ENCODE results near the gene CPN1.

The CPN1 gene

DNA sequence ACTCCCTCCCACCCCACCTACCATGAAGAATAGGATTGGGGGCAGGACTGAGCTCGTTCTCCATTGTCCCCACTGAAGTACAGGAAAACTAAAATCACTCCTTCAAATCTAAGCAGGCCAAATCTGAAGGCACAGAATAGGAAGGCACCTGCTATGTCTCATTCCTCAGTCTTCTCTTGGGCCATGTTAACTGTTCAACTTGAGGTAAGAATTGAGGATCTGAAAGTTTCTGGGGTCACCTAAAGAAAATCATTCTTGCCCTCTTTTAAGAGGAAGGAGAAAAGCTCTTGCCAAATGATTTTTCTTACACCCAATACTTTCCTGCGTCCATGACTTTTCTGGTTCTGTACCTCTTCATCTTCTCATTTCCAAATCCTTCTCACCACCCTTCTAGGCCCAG is 4.9 kb downstream of the CPN1 start:
- no peak for DNase-seq

DNA sequence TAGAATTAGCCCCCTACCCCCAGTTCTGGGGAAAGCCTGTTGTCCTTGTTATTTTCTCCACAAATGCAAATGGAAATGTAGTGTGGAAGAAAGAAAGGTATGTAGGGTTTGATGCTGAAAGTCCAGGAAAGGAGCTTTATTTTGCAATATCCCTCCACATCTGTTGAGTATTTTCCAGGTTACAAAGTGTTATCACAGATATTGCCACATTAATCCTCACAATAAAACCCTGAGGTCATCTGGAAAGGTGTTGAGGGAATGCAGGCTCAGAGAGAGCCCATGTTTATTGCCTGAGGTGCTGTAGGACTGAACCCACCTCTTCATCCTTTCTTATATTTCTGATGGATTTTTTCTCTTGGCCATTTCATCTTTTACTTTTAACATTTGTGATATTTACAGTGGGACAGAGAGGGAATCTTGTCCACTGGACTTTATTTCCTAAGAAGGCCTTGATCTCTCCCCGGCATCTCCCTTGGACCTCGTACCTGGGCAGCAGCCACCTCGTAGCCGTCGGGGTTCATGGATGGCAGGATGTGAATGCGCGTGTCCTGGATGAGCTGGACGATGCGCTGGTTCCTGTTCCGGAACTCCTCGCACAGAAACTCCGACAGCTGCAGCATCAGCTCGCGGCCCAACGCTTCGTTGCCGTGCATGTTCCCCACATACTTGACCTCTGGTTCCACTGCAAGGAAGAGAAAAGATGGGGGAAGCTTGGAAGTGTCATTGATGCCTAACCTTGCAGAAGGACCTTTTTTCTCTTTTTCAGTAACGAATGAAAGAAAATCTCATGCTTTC is 6.0 kb downstream of the CPN1 start:
- no peak for DNase-seq

DNA sequence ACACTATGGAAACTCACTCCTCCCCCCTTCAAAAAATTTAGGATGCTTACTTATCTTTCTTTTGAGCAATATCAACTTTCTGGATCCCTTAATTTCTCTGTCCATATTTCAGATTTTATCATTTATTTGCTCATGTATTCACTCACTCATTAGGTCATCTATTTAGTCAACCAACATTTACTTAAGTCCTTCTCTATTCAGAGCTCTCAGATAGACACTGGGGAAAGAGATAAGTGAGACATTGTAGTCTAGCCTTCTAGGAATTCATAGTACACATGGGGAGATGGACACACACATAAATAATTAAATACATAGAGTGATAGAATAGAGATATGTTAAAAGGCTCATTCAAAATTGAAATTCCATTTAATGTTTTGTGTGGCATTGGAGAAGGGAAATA is 9.2 kb downstream of the CPN1 start:
- DNase-seq = no peak

DNA sequence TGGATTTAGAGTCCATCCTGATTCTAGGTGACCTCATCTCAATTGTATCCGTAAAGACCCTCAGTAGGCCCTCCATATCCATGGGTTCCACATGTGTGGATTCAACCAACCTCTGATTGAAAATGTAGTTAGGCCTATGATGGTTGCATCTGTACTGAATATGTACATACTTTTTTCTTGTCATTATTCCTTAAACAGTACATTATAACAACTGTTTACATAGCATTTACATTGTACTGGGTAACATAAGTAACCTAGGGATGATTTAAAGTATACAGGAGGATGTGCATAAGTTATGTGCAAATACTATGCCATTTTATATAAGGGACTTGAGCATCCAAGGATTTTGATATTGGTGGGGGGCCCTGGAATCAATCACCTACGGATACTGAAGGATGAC is 10.1 kb downstream of the CPN1 start:
- no peak for DNase-seq

DNA sequence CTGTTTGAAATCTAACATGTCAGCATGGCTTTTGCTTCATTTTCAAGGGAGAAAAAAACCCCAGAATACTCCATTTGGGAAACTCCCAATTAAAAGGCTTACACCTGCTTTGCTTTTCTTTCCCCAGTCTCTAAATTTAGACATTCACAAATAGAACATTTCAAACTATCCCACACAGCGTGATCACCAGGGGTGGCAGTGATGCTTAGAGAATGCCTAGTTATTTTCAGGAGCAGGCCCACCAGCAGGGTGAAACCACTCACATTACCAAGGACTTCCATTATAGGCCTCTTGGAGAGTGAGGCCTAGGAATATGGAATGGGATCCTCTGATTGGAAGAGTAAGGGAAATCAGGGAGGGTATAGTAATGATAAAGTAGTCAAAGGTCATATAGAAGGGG is 14.2 kb downstream of the CPN1 start:
- DNase-seq = no peak

DNA sequence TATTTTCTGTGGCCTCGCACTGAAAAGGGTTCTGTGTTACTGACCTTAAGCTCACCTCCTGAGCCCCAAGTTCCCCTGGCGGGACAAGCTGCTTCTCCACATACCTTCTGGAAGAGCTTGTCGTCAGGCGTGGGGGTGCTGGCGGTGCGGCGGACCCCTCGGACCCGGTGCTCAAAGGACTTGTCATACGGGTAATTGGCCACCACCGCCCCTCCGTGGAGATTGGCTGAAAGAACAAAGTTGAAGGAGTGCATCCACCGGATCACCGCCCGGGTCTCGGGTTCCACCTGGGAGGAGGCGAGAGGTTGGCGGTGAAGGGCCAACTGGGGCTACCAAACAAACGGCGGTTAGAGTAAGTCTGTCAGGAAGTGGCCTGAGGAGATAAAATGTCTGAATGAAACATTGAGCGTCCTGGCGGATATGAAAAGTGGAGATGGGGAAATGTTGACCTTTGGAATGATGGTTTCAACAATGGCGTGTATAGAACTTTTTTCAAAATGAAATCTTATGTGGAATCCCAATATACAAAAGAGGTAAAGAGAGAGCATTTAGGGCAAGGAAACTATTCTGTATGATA is 16.5 kb downstream of the CPN1 start:
- DNase-seq = no peak

DNA sequence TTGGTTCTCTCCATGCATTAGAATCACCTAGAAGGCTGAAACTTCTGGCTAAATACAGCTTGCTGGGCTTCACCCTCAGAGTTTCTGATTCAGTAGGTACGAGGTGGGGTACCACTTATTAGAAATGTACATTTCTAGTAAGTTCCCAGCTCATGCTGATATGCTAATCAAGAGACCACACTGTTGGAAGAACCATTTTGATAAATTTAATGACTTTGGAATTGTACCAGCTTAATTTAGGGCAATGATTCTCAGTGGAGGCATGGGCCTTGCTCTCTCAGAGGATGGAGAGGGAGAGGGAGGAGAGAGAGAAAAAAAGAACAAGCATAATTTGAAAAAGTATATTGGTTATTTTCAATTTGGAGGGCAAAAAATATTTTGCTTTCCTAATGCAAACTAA is 20.3 kb downstream of the CPN1 start:
- no peak for DNase-seq

DNA sequence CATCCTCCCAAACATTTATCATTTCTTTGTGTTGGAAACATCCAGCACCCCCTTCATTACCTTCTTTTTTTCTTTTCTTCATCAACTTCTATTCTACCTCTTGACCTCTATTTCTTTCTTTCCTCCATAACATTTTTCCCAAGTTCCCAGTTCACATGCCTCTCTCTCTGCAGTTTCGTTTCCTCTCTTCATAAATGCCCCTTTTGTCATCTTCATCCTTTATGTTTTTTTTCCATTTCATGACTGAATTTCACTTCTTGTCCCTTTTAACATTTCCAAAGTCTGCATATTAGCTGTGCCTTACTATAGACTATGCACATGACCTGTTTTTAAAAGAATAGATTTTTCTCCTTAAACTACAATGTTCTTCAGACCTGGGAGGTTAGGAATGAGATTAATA is 23.7 kb downstream of the CPN1 start:
- DNase-seq = no peak

DNA sequence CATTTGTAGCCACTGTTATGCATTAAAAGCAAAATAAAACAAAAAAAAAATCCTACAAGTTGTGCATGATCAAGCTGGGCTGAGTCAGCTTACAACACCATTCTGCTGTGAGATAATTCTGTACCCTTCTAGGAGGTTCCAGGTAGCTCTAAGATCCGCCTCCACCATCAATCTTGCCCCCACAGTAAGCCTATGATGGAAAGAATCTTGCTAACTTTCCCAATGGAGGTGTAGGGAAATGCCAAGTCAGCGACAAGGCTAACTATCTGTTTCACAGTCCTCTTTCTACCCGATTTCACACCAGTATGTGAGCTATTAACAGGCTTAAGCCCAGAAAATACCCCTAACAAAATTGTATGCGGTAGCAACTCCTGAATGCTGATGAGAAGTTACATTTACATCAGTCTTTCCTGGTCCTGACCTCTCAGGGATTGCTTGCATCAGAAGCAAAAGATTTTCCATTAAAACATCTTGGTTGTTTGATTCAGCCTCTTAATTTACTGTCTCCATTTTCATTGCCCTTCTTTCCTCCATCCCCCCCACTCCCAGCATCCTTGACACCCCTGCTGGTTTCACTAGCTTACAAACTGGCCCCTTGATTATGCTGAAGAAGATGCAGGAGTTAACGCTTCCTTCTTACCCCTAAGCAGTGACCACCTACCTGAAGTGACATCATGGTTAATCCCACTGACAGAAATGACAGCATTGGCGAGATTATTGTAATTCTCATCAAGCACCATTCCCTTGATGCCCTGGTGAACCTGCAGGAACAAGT is 27.8 kb downstream of the CPN1 start:
- DNase-seq = no peak

DNA sequence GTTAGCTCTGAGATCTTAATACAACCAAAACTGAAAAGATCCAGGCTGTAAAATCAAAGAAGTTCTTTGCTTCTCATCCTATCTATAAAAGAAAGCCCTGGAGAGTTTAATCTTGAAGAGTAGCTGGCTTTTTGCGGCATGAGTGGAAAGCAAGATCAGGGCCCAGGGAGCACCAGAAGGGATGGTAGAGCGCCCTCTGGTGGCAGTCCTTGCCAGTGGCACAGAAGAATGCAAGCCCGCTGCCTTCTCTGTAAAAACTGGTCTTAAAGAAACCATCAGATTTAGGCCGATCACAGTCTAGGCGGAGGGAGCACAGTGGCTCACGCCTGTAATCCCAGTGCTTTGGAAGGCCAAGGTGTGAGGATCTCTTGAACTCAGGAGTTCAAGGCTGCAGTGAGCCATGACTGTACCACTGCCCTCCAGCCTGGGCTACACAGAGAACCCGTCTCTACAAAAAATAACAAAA is 35.6 kb downstream of the CPN1 start:
- DNase-seq = peak; percentile 78

DNA sequence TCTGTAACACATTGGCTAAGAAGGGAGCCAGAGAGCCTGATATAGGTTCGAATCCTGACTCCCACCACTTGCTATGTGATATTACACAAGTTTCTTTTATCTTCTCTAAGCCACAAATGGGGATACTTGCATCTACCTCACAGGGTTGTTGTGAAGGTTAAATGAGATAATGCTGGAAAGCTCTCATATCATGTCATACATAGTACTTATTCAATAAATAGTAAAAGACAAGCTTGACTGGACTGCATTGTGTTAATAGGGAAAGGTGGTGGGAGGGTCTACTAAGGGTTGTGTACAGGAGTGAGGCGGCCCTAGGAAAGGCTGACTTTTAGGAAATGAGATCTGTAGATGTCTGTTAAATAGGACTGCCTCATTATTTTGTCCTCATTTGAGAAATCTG is 36.1 kb downstream of the CPN1 start:
- no peak for DNase-seq

DNA sequence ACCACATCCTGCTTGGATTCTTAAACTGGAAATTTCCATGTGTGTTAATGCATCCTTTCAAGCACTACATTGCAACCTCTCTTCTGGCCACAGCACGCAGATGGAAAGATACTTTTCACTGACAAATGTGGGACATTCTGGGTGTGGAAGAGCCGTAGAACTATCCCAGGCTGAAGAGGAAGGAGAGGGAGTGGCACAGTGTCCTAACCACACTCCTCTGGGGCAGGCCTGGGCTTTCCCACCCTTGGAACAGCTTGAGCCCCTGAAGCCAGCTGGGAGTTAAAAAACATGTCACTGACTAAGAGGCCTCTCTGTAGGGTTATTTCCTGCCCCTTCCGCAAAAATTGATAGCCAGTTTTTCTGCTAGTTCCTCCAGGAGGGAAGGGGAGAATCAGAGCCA is 37.9 kb downstream of the CPN1 start:
- DNase-seq = peak; percentile 22

DNA sequence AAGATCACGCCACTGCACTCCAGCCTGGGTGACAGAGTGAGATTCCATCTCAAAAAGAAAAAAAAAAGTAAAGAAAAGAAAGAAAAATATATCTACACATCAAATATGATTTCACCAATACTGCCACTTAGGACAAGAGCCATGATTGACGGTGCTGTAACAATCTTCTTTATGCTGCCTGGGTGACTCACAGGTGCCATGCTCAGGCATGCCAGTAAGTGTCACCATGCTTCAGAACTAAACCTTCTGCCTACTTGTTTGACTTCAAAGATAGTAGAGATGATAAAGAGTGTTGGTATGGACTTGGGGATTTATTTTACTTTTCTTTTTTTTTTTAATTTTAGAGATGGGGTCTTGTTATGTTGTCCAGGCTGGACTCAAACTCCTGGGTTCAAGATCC is 38.3 kb downstream of the CPN1 start:
- no peak for DNase-seq

DNA sequence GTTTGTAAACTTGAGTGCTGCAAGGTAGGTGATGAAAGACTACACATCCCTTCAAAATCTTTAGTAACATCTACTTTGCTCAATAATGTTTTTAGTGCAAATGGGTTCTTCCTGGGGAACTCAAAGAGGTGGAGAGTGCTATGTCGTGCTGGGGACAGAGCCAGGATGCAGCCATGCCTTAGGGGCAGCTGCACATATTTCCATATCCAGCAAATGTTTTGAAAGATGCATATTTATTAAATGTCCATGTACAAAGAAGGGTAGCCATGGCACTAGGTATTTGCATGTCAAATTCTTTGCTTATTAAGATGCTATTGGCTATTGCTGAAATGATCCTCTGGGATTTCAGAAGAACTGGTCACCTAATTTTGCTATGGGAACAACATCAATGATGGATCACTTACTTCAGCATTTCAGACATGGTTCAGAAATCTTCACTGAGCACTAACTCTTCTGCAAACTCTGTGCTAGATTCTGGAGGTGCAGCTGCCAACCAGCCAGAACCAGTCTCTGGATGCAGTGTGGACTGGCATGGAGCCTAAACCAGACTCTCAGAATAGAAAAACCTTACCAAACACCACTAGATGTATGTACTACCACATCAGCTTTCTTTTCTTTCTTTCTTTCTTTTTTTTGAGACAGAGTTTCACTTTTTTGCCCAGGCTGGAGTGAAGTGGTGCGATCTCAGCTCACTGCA is 40.2 kb downstream of the CPN1 start:
- no peak for DNase-seq

DNA sequence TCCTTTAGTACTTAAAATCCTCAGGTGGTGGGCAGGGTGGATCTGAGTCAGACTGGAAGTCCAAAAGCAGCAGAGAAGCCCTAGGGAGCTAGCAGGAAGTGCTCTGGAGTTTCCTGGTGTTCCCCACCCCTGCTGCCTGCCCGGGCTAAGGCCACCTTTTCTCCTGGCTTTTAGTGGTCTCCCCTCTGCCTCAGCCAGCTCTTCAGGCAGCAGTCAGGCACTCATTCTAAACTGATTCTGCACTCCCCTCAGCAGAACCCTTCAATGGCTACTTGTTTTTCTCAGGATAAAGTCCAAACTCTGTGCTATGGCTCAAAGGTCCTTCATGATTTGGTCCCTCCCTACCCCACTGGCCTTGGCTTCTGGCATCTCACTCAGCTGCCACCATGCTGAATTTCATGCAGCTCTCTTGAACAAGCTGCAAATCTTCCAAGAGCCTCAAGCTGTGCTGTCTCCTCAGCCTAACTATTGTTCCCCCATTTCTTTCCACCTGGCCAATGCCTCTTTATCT is 43.1 kb downstream of the CPN1 start:
- no peak for DNase-seq

DNA sequence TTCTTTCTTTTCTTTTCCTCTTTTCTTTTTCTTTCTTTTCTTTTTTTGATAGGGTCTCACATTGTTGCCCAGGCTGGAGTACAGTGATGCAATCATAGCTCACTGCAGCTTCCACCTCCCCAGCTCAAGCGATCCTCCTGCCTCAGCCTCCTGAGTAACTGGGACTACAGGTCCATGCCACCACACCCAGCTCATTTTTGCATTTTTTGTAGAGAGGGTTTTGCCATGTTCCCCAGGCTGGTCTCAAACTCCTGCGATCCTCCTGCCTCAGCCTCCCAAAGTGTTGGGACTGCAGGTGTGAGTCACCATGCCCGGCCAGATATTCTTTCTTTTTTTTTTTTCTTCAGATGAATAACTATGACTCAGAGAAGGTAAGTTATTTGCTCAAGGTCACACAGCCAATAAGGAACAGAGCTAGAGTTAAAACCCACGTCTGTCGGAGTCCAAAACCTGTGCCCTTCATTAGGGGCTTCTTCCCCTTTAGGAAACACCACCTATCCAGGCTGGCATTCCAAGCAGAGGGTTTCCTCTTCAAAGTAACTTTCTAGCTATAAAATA is 43.8 kb downstream of the CPN1 start:
- no peak for DNase-seq

DNA sequence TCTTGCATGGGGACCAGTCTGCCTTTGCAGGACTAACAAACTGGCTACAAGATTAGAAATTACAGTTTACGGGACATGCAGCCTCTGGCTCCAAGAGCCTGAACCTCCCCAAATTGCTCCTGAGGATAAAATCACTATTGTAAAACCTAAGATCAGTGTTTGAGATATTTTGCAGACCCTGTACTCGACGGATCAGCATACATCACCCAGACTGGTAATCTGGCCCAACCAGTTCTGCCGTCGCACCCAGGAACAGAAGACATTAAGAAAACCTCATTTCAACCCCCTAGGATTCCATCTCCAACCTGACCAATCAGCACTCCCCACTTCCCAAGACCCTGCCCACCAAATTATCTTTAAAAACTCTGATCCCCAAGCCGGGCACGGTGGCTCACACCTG is 44.8 kb downstream of the CPN1 start:
- DNase-seq = no peak

DNA sequence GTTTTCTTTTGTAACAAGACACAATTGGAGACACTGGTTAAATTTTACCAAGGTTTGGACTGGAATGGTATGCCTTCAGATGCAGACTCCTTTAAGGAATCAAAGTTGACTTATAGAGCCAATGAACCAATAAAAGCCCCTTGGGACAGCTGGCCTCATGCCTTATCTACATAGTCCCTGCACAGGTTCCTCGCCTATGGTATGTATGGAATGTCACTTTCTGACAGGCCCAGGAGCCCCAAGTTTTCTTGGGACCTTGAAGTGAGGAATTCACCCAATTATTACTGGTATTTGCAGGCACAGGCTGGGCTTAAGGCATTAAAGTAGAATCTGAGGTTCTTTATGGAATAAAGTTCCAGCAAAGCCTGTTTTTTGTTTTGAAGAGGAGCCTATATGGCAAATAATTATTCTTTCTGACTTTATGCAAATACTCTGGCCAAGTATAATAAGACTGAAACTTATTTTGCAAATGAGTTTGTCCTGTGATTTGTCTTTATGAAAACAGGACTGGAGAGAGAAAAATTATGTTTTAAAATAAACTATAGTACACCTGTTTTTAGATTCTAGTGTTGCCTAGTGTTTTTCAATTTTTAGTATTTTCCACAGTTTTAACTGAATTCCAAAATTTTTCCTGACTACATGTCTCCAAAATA is 47.8 kb downstream of the CPN1 start:
- DNase-seq = no peak

DNA sequence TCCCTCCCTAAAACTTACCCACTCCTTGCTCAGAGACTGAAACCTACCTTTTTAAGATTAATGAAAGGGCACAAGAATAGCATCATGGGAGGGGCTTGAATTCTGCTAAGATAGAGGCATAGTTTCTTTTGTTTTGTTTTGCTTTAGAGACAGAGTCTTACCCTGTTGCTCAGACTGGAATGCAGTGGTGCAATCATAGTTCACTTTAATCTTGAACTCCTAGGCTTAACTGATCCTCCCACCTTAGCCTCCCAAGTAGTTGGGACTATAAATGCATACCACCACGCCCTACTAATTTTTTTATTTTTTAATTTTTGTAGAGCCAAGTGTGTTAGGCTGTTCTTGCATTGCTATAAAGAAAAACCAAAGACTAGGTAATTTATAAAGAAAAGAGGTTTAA is 54.3 kb downstream of the CPN1 start:
- DNase-seq = no peak

DNA sequence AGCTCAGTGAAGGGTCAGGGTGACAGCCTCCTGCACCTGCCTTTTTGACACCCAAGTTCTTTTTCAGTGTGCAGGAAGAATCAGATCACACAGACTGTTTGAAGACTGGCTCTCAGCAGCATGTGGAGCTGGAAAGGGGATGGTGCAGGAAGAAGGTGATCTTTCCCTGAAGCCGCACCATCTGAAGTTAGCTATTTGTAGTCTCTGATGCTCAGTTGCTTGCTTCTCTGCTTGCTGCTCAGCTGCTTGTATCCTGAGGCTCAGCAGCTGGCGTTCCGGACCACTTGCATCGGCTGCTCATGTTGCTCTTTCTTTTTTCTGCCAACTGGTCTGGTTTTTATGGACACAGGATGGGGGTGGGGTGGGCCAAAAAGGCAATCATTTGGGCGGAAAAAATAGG is 56.1 kb downstream of the CPN1 start:
- no peak for DNase-seq

DNA sequence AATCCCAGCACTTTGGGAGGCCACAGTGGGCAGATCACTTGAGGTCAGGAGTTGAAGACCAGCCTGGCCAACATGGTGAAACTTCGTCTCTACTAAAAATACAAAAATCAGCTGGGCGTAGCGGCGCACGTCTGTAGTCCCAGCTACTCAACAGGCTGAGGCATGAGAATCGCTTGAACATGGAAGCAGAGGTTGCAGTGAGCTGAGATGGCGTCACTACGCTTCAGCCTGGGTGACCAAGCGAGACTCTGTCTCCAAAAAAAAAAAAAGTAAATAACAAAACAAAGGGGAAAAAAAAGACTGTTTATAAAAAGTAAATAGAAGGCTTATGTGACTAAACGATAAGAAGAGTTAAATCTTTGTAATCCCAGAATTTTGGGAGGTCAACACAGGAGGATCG is 56.9 kb downstream of the CPN1 start:
- DNase-seq = no peak

DNA sequence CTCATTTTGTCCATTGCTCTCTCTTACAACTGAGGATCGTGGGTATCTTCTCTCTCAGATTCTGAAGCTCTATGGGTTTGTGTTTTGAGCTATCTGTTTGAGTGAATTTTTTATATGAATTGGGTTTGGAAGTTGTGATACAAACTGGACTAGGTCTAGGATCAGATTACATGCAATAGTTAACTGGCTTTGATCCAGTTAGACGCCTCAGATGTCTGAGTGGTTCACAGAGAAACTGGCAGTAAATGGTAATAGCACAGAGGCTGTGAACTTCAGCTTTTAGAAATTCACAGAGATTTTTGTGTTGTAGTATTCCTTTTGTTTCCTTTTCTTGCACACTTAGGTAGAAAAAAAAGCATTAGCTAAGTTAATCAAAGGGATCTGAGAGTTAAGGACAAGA is 59.3 kb downstream of the CPN1 start:
- peak; percentile 53 for DNase-seq
